H54 (cell line): Measurements from ENCODE around the gene DGKG.

Source experiments
- DNase-seq: peaks from one replicate; pipeline ENCODE4 v3.0.0; 2011; ENCODE audit warnings: low spot score, mixed read lengths; ENCODE audit not compliant: insufficient read length
- FAIRE-seq: peaks from 3 replicates; lab custom pipeline; 2011; peaks lifted over from hg19 to GRCh38; lab: Jason Lieb, UNC
- POLR2A ChIP-seq: IDR thresholded peaks from 2 replicates; pipeline ENCODE4 v1.6.1; 2011; ENCODE audit warnings: low read depth, mild to moderate bottlenecking, low read length

The DGKG gene

GRCh38 chr3:186241910-186242821 lies 119.9 kb downstream of the DGKG start:
- FAIRE-seq (peak; percentile 98), DNase-seq (peak; percentile 96)
- no peak for TF ChIP-seq POLR2A

GRCh38 chr3:186239321-186239720 lies 122.7 kb downstream of the DGKG start:
- no peak for DNase-seq

GRCh38 chr3:186237915-186238314 lies 124.1 kb downstream of the DGKG start:
- no peak for DNase-seq
- TF ChIP-seq POLR2A = no peak
- FAIRE-seq = no peak

More at GRCh38 chr3:186239321-186239720, 122.7 kb downstream of the DGKG start:
- no peak for FAIRE-seq
- no peak for TF ChIP-seq POLR2A

- no peak for TF ChIP-seq POLR2A
- no peak for DNase-seq
- FAIRE-seq = no peak
Observed at GRCh38 chr3:186236357-186237020, 125.5 kb downstream of the DGKG start.

GRCh38 chr3:186235554-186235953 lies 126.5 kb downstream of the DGKG start:
- FAIRE-seq (no peak), DNase-seq (no peak)
- no peak for TF ChIP-seq POLR2A

GRCh38 chr3:186234152-186234551 lies 127.9 kb downstream of the DGKG start:
- no peak for FAIRE-seq
- DNase-seq = no peak
- no peak for TF ChIP-seq POLR2A

GRCh38 chr3:186226482-186226881 lies 135.6 kb downstream of the DGKG start:
- FAIRE-seq (no peak), DNase-seq (no peak)
- TF ChIP-seq POLR2A = no peak

GRCh38 chr3:186225603-186226002 lies 136.4 kb downstream of the DGKG start:
- DNase-seq = no peak
- no peak for TF ChIP-seq POLR2A
- peak; percentile 20 for FAIRE-seq

GRCh38 chr3:186224041-186224610 lies 137.9 kb downstream of the DGKG start:
- TF ChIP-seq POLR2A = no peak
- DNase-seq = no peak
- no peak for FAIRE-seq

GRCh38 chr3:186223476-186223875 lies 138.6 kb downstream of the DGKG start:
- no peak for DNase-seq
- no peak for TF ChIP-seq POLR2A
- FAIRE-seq = no peak

GRCh38 chr3:186221760-186222378 lies 140.2 kb downstream of the DGKG start:
- no peak for TF ChIP-seq POLR2A
- no peak for FAIRE-seq
- no peak for DNase-seq

GRCh38 chr3:186220911-186221645 lies 141.0 kb downstream of the DGKG start:
- TF ChIP-seq POLR2A = no peak
- FAIRE-seq (no peak), DNase-seq (no peak)

GRCh38 chr3:186220365-186220764 lies 141.7 kb downstream of the DGKG start:
- DNase-seq = peak; percentile 76
- no peak for TF ChIP-seq POLR2A
- peak; percentile 65 for FAIRE-seq
